HG02981 (cell line): Measurements from ENCODE around the gene HTR4.
A peak's percentile ranks its signal among the peaks of the same experiment; 100 is the strongest.
"Not testable (repeated sequence)": the region's sequence is repeated elsewhere in the genome, so short reads cannot be mapped to it uniquely, and the experiment has no call there.

Experiments used
- ATAC-seq: cut with Tn5 transposase; IDR thresholded peaks from one replicate; pipeline ENCODE4 v1.9.1; 2021; ENCODE audit warnings: mild to moderate bottlenecking, moderate library complexity; ENCODE audit not compliant: unreplicated experiment

Gene HTR4, protein sequence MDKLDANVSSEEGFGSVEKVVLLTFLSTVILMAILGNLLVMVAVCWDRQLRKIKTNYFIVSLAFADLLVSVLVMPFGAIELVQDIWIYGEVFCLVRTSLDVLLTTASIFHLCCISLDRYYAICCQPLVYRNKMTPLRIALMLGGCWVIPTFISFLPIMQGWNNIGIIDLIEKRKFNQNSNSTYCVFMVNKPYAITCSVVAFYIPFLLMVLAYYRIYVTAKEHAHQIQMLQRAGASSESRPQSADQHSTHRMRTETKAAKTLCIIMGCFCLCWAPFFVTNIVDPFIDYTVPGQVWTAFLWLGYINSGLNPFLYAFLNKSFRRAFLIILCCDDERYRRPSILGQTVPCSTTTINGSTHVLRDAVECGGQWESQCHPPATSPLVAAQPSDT

DNA sequence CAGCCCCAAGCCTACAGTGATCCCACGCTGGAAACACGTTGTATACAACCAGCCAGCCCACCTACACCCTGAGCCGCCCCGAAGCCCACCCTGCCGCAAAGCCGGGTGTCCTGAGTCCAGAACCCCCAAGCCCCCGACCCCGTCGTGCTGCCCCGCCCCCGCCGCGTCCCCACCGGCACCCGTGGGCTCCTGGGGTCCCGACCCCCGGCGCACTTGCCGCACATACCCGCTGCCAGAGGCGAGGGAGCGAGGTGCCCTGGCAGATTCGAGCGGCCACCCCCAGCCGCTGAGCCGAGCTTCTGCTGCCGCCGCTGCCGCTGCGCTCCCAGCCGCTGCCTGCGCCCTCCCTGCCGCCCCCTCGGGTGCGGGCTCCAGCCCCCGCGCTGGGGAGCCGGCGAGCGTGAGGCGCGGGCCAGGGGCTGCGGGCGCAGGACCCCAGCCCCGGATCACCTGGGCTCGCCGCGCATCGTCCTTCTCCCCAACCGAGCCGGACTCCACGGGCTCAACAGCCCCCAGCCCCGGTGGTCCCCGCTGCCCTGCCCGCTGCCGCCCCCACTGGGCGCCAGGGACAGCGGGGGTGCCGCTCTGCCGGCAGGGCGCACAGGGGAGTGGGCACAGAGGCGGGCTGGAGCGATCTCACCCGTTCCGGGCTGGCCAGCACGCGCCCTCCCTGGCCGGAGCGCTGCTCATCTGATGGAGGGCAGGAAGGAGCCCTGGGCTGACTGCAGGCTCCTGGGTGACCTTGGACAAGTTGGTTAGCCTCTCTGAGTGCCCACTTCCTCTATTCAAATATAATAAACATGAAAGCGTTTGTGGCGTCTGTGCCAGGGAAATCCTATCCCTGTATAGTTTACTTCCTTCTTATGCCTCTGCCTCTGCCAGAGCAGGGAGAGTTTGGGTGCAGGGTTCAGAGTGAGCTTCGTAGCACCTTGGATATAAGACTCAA is at the start of gene HTR4:
HTR4 (minus strand) TSS at position 692 of the 946 bp plus-strand sequence. CDS start 17,513 bp downstream, outside the sequence.
- ATAC-seq, result no peak

- ATAC-seq, result no peak
Measured at GRCh38 chr5:148702019-148702596, 47.8 kb upstream of the HTR4 start.

DNA sequence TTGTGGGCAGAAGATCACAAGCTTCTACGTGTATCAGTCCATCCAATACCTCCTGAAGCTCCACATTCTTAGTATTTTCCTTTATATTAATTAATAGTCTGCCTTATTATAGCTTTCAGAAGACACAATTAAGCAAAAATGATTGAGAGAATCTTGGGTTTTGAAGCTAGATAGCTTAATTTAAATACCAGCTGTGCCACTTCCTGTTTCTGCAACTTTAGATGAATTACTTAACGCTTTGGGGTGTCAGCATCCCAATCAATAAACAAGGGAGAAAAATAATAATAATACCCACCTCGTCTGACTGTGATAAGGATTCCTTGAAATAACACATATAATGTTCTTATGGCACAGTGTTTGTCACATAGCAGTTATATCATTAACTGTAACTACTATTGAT is 44.7 kb upstream of the HTR4 start:
- no peak for ATAC-seq

GRCh38 chr5:148697809-148698196 is 43.5 kb upstream of the HTR4 start:
- ATAC-seq, result no peak

- ATAC-seq, result no peak
Measured at GRCh38 chr5:148697180-148697808, 43.0 kb upstream of the HTR4 start.

- no peak for ATAC-seq
Measured at GRCh38 chr5:148696187-148697036, 42.1 kb upstream of the HTR4 start.

GRCh38 chr5:148690945-148691344 is 36.6 kb upstream of the HTR4 start:
- no peak for ATAC-seq

DNA sequence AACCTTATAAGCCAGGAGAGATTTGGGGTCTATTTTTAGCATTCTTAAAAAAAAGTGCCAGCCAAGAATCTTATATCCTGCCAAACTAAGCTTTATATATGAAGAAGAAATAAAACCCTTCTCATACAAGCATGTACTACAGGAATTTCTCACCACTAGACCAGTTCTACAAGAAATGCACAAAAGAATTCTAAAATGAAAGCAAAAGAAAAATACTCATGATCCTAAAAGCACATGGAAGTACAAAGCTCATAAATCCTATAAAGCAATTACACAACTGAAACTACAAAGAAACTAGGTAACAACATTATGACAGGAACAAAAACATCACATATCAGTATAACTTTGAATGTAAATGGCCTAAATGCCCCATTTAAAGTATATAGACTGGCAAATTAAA is 34.5 kb upstream of the HTR4 start:
- ATAC-seq, result no peak

DNA sequence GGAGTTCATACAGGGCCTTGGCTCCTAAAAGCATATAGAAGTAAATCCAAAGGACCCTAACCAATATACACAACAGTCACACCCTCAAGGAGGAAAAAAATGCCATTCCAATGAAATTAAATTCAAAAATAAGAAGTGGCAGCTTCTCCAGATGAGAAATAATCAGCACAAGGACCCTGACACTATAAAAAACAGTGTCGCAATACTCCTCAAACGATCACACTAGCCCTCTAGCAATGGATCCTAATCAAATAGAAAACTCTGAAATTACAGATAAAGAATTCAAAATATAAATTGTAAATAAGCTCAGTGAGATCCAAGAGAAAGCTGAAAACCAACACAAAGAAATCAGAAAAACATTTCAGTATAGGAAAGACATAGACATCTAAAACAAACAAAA is 33.5 kb upstream of the HTR4 start:
- no peak for ATAC-seq

- peak; percentile 98 for ATAC-seq
Measured at GRCh38 chr5:148687427-148687826, 33.1 kb upstream of the HTR4 start.

- no peak for ATAC-seq
Measured at GRCh38 chr5:148686660-148687059, 32.3 kb upstream of the HTR4 start.

- ATAC-seq, result no peak
Measured at GRCh38 chr5:148685520-148686134, 31.3 kb upstream of the HTR4 start.

- no peak for ATAC-seq
Measured at GRCh38 chr5:148684528-148684927, 30.2 kb upstream of the HTR4 start.

DNA sequence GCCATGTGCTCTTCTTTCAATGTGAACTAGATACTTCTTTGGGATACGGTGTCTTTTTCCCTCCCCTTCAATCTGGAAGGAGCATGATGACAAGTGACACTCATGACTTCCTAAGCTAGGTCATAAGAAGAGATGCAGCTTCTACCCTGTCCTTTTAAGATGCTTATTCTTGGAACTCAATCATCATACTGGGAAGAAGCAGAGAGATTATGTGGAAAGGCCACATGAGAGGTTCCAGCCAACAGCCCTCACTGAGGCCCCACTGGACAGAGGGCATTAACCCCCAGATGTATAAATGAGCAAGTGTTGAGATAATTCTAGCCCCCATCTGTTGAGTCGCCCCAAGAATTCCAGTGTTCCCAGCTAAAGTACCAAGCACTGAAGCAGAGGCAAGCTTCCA is 29.3 kb upstream of the HTR4 start:
- no peak for ATAC-seq

DNA sequence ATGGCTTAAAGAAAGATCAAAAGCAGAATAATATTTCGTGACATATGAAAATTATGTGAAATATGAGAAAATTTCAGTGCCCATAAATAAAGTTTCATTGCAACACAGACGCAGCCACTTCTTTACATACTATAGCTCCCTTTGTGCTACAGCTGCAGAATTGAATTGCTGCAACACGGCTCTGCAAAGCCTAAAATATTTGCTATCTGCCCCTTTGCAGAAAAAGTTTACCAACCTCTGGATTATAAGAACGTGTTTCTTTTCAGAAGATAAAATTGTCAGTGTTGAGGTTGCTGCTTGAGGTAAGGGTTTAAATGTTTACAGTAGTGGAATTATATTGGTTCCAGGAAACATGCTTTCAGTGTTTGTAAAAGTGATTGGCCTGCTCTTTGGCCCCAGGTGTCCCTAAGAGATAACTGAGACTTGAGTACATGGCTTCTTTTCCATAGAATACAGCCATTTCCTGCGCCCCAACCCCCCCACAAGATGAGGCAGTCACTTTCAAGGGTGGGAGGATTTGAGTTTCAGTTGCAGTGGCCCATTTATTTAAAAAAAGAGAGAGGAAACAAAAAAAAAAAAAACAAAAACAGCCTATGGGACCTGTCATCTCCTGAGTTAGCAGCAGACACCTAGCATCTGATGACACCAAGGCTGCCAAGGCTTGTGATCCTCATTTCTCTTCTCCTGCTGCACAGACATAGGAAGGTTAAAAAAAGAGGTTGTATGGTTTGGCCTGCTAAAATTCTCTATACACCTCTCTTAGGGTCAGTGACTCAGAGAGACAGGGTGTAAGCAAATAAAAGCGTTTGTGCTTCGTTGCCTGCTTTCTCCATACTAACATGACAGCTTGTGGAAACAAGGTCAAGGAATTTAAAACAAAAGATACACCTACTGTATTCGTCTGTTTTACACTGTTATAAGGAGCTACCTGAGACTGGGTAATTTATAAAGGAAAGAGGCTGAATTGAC is 28.0 kb upstream of the HTR4 start:
- ATAC-seq, result no peak

- no peak for ATAC-seq
Measured at GRCh38 chr5:148681157-148682057, 27.1 kb upstream of the HTR4 start.

GRCh38 chr5:148673704-148674103 is 19.4 kb upstream of the HTR4 start:
- not testable (repeated sequence) for ATAC-seq
